ENCODE results near the gene CDON.

GRCh38 chr11:125940145-125940544 is 122.5 kb downstream of the CDON start:
- TF ChIP-seq, protein P1, sequence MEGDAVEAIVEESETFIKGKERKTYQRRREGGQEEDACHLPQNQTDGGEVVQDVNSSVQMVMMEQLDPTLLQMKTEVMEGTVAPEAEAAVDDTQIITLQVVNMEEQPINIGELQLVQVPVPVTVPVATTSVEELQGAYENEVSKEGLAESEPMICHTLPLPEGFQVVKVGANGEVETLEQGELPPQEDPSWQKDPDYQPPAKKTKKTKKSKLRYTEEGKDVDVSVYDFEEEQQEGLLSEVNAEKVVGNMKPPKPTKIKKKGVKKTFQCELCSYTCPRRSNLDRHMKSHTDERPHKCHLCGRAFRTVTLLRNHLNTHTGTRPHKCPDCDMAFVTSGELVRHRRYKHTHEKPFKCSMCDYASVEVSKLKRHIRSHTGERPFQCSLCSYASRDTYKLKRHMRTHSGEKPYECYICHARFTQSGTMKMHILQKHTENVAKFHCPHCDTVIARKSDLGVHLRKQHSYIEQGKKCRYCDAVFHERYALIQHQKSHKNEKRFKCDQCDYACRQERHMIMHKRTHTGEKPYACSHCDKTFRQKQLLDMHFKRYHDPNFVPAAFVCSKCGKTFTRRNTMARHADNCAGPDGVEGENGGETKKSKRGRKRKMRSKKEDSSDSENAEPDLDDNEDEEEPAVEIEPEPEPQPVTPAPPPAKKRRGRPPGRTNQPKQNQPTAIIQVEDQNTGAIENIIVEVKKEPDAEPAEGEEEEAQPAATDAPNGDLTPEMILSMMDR (conservative IDR thresholded peaks at IDR 0.05 in 1 of 2, IDR thresholded peaks at IDR 0.05 in 1 of 2; ENCODE audit: low read depth in 1 of 2, low read length in 2 of 2), result no peak
- TF ChIP-seq EZH2 (IDR thresholded peaks at IDR 0.05; ENCODE audit: low read length, missing control alignments), result no peak
